Activated CD8-positive, alpha-beta memory T cell treated with anti-CD3 and anti-CD28 coated beads for 36 hours (primary cell): ENCODE measurements around the gene RAD51B. TPM values are rescaled to one million over a fixed set of nuclear protein-coding genes. Genes with fewer than 3 reads are reported as not detected.

ENCODE experiments used
- CTCF ChIA-PET: fragments of 350-600 bp; sonication (Branson Sonifier 250); formaldehyde crosslinking; loops from one replicate; lab custom pipeline; 2021; ENCODE audit warnings: antibody characterized with exemption; lab: Charles Lee
- POLR2A ChIA-PET: fragments of 350-600 bp; sonication (Branson Sonifier 250); formaldehyde crosslinking; loops from one replicate; lab custom pipeline; 2021; ENCODE audit warnings: antibody characterized with exemption; lab: Charles Lee
- total RNA-seq, 2 experiments: library from RNA; stranded (reverse); gene quantifications; one replicate each; pipeline ENCODE4 v1.2.3, GENCODE V29; 2021

RAD51B gene
- total RNA-seq, 2 experiments from 2014 or later, result 25.0 to 26.0 TPM

DNA sequence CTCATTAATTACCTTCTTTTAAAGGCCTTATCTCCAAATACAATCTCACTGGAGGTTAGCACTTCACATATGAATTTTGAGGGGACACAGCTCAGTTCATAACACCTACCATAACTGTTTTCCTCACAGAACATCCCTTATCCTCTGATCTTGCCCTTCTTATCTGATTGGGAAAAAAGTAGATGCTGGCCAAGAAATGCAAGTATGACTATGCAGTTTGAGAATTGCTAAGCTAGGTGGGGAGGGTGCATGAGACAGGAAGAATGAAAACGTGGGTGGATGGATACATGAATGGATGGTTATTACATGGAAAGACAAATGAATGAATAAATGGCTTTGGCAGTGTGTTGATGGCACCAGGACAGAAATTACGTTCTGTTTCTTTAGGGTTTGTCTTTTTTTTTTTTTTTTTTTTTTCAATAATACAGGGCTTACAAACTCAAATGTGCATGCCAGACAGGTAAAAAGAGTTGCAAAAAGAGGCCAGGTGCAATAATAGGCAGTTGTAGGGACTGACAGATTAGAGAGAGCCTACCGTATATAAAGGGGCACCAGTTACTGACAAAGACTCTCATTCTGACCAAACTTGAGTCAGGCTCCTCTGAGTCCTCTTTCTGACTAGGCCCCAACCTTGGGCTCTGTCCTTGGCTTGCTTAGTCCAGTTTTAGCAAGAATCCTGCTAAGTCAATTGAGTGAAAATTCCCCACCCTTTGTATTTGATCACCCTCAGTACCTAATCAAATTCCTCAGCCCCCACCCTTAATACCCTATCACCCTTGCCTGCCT is 668.4 kb downstream of the RAD51B start:
- ChIA-PET CTCF (interaction anchor here (0.7 kb wide), 1 partner anchor 83 kb away, joined by 3 read pairs; no protein-coding TSS in a partner anchor), POLR2A (no interaction called here)

DNA sequence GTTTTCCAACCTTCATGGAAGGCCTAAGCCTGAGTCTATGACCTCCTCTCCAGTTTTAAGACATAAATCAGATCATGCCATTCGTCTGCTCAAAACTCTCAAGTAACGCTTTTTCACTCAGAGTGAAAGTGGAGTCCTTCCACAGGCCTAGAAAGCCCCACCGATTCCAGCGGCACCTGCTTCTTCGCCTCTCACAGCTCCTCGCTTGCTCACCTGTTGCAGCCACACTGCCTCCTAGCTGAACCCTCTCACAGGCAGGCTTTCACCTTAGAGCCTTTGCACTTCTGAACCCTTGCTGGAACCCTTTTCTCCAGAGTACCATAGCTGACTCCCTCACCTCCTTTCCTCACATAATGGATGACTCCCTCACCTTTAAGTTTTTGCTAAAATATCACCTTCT is 672.2 kb downstream of the RAD51B start:
- ChIA-PET CTCF (no interaction called here), POLR2A (no interaction called here)

DNA sequence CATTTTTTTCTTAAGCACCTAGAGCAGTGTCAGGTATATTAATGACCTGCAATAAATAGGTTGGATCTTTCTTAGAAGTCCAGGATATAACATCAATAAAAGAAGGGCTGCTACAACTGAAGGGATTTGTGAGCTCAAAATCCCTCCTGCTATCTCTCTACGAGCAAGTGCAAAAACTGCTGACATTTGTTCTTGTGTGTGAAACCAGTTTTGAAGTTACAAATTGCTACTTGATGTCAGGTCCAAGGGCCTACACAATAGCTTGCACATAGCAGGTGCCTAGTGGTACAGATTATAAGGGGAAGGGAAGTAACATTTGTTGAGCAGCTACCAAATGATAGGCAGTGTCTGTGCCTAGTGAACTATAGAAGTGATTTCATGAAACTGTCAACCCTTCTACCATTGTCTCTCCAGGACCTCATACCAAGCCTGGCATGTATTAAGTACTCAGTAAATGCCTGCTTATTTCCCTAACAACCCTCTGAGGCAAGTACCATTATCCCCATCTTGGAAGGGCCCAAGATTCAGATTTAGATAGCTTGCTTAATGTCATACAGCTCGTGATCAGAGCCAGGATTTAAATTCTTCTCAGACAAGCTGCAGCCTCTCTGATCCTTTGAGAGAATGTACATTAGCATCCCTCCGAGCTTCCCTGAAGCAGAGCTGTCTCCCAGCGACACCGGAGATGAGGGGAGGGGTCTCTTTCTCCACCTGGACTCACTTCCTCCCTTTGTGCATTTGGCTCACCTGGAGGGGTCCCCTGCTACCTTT is 673.0 kb downstream of the RAD51B start:
- POLR2A ChIA-PET, result no interaction called here
- CTCF ChIA-PET, result no interaction called here

DNA sequence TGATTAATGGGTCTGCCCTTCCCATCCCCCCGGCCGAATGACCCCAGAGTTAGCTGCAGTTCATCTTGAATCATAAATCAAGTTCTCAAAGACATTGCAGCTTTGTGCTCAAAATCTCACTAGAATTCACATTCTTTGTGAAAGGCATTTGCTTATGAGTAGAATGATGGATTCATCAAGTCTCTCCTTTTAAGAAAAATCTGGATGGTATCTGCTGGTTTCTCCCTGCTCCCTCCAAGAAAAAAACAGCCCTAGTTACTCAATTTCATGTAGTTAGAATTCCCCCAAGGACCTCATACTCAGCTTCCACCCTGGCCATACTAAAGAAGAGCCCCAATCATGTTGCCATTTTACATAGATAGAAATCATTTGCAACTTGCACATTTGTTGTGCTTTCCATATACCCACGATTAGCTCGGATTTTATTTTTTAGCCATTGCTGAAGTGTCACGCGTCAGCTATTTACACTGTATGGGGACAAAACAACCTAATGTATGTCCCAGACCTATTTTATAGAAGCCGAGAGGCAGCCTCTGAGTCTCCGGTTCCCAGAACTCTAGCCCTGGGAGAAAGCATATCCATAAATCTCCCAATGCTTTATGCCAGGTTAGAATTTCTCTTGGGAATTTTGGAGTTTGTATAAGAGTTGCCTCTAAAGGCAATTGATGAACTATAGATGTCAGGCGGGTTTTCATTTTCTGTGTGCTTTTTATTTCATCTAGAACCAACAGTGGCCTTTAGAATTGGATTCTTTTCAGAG is 673.8 kb downstream of the RAD51B start:
- POLR2A ChIA-PET, result no interaction called here
- CTCF ChIA-PET, result no interaction called here

DNA sequence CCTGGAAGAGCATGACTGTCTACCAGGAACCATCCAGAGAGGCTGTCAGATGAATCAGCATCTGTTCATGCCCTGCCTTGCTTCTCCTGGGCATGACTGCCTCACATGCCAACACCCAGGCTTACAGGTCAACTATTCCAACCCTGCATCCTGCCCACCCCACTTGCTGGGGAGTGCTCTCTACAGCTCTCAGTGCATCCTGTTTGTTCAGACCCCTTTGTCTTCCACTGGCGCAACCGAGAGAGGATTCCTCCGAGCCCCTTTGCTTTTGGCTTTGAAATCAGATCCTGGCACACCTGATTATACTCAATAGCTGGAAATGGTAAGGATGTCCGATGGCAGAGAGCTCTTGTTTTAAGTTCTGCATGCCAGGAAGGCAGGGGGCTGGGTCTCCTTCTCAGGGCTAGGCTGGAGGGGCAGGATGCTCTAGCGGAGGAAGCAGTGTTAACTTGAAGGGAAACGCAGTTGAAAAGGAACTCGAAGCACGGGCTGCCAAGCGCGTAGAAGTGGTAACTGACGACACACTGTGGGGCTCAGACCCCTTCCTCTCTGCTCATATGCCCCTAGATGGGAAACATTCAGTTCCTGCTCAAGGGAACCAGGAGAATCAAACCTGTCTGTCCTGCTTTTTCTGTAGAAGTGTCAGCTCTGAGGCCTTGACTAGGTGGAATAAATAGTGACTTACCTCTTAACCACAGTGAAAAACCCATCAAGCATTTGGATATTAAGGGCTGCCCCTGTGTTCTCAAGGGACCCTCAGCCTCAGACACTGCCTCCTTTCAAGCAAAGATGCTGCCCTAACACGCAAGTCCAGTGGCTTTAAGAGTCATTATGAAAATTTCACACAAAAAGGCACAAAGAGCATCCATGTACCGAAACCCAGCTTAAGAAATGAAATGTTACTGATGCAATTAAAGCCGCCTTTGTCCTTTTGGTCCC is 675.8 kb downstream of the RAD51B start:
- ChIA-PET CTCF (no interaction called here), POLR2A (no interaction called here)

DNA sequence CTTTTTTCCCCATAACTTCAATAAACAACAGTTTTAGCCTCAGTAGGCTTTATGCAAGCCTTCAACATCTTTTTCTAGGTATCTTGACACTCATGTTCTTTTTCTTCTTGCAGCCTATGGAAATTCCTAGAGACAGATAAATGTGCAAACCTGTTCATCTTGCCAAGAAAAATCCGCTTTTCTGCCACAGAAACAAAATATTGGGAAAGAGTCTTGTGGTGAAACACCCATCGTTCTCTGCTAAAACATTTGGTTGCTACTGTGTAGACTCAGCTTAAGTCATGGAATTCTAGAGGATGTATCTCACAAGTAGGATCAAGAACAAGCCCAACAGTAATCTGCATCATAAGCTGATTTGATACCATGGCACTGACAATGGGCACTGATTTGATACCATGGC is 677.4 kb downstream of the RAD51B start:
- ChIA-PET POLR2A (no interaction called here), CTCF (no interaction called here)

DNA sequence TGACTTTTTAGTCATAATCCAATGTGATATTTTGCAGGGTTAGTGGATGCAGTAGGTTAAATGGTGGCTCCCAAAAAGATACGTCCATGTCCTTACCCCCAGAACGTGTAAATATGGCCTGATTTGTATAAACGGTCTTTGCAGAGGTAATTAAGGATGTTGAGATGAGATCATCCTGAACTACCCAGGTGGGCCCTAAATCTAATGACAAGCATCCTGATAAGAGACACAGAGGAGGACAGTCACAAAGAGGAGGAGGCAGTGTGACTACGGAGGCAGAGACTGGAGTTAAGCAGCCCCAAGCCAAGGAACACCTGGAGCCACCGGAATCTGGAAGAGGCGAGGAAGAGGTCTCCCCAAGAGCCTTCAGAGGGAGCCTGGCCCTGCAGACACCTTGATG is 679.9 kb downstream of the RAD51B start:
- ChIA-PET POLR2A (no interaction called here), CTCF (no interaction called here)

DNA sequence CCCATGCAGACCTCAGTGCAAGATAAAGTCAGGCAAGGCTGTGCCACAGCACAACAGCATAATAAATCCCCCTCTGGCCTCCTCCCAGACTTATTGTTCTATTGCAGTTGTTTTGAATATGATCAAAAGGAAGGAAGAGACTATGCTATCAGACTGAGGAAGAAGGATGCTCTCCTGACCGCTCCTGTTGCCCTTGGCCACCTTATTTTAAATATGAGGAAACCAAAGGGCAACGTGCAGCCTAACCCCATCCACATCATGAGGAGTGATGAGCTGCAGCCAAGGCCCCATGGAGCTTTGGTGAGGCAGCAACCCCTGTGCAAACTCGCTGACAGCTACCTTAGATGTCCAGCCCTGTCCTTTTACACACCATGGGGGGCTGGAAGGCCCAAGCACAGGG is 681.6 kb downstream of the RAD51B start:
- CTCF ChIA-PET, result no interaction called here
- POLR2A ChIA-PET, result no interaction called here

DNA sequence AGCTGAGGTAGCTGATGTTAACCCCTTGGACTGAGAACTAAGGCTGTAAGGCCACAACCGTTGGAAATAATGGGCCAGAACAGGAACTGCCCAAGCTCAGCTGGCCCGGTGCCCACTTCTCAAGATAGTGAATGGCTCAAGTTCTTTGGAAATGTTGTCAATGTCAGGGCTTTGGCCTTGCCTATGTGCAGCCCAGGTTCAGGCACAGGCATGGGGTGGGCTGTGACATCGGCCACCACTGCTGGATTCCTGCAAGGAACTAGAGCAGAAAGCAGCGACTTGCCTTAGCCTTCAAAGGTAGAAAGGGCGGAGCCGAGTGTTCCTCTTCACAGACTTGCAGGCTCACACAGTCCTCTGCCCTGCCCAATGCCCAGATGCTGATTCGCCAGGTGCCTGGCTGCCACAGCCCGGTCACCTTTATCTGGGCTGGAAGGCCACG is 682.1 kb downstream of the RAD51B start:
- ChIA-PET POLR2A (no interaction called here), CTCF (no interaction called here)

DNA sequence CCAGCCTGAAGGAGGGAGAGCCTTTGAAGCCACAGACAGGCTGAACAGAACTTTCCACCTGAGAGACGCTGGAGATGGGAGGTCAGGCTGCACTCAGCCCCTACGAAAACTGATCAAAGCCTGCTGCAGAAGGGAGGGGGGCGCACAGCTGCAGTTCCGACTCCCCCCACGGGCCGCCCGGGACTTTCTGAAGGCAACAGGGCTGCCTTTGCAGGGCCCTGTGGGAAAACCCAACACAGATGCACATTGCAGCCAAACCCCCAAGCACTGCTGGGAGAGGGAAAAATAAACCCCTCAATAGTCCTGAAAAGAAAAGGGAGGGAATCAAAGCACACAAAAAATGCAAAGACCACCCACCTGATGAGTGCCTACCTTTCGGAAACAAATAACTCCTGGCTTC is 682.7 kb downstream of the RAD51B start:
- ChIA-PET POLR2A (no interaction called here), CTCF (no interaction called here)

DNA sequence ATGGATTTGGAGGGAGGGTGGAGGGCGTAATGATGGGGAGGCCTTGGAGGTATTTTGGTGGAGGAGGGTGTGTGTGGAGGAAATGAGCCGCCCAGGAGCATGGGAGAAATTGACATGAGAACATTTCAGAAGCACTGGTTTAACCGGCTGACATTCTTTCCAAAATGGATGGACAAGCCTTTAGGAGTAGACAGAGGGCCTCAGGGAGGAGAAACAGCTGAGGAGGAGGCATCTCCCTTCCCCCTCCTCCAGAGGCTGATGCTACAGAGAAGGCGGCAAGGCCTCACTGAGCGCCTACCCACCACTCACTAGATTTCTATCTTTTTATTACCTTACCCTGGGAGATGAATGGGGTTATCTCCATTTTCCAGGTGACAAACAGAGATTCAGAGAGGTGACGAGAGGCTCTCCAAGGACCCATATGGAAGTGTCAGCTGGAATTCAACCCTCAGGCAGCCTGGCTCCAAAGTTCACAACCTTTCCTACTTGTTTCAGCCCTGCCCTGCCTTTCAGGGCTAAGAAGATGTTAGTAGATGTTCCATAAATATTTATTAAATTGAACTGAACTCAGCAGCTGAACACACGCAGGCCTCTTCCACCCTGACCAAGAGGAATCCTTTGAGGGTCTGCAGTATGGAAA is 683.7 kb downstream of the RAD51B start:
- ChIA-PET CTCF (no interaction called here), POLR2A (no interaction called here)

DNA sequence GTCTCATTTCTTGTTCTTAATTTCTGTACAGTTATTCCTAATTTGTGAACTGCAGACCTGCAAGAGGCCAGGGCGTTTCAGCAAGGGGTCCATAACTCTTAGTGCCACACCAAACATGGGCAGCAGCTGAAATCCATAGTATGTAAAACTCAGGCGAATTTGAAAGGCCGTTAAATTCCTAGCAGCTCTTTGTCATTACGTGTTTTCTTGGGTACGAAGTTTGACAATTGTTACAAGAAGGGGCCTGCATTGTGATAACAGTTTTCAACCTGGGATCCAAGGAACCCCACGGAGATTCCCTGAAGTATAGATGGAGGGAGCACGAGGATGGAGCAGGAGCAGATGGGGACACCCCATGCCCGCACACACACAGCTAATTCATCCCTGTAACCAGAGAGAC is 685.3 kb downstream of the RAD51B start:
- ChIA-PET POLR2A (no interaction called here), CTCF (no interaction called here)

DNA sequence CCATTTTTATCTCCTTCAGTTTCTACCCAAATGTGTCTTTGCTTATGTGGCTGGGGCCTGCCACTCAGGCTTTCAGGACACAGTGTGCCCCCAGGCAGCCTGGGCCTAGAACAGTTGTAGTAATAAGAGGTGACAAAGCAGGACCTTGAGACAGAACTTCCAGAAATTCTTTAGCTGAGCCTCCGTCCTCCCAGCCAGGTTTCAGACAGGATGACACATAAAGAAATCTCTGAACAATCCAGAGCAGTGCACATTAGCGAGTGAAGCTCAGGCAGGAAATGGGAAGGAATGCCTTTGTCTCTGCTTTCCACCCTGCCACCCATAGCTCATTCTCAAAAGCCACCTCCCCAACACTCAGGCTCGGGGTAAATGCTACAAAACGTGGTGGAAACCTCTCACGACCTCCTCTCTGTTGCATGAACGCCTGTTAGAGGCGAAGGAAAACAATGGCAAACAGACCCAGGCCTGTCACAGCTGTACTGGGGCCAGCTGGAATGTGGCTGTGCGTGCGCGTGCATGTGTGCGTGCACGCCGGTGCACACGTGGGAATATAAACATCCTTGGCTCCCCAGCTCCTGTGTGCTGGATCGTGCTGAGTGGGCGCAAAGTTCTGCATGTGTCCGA is 686.6 kb downstream of the RAD51B start:
- ChIA-PET POLR2A (no interaction called here), CTCF (interaction anchor here (0.7 kb wide), 1 partner anchor 532 kb away, joined by 3 read pairs; no protein-coding TSS in a partner anchor)

DNA sequence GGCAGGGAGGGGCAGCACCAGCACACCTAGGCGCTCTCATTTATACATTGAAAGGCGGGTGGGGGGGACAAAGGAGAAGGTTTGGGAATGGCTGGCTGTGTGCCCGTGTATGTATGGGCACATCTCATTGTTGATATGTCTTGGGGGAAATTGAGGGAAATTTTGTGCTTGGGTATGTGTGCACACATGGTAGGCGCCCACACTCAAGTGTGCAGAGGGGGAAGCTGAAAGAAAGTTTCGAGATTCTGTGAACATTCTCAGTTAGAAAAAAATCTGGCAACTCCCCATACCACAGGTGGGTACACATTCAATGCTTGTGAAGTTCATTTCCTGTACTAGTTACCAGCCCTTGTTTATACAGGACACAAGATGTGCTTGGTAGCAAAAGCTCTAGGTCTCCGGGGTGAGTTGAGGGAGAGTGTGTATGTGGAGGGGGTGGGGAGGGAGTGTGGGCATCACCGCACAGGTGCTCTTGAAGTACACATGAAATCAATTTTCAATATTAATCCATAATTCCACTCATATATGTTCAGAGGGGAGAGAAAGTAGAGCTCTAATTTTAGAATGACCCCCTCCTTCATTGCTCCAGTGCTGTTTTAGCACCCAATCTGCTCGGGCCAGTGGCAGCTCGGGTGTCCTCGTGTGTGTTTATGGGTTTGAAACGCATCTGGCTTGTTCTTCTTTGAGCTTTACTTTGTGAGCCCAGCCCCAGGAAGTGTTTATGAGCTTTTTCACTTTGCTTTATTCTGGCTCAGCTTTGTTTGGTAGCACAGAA is 687.3 kb downstream of the RAD51B start:
- CTCF ChIA-PET, result no interaction called here
- POLR2A ChIA-PET, result interaction anchor here (0.7 kb wide), 1 partner anchor 687 kb away, joined by 3 read pairs; no protein-coding TSS in a partner anchor

DNA sequence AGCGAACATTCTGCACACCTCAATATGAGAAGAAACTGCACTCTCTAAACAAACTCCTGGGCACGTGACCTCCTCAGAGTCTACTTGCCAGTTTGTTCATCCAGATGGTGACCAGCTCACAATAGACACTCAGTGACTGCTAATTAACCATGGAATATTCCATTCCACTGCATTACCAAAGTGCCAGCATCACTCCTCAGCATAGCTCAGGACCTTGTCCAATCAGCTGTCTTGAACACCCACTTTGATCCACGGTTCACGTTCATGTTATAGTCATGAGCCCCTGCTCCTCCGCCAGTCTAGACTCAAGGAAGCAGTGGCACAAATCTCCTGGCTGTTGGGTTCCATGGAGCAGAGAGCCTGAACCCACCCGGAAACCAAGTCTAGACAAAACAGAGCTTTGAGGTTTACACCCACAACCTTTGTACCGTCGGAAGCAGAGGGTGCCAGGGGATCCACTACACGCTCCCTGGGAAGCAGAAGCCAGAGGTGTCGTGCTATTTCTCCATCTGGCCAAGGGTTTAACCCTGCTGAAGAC is 688.0 kb downstream of the RAD51B start:
- POLR2A ChIA-PET, result interaction anchor here (0.7 kb wide), 1 partner anchor 688 kb away, joined by 3 read pairs; no protein-coding TSS in a partner anchor
- CTCF ChIA-PET, result interaction anchor here (0.9 kb wide), 1 partner anchor 46 kb away, joined by 4 read pairs; no protein-coding TSS in a partner anchor

DNA sequence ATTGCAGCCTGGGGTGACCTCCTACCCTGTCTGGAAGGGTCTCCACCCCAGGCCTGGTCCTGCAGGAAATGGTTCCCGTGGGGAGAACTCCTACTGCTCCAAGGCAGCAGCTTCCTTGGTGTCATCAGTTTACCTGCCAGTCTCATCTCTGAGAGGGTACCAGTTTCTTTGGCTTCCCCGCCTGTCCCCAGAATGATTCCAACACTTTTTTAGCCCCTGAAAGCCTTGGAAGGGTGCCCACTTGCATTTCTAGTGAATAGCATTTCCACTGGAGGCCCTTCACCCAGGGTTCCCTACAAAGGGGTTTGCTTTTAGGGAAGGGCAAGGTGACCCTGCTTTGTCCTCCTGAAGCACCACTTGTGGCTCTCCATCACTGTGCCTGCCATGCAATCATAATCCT is 689.0 kb downstream of the RAD51B start:
- ChIA-PET CTCF (no interaction called here), POLR2A (no interaction called here)
